ENCODE results near the gene MPPED1.

The MPPED1 gene

DNA sequence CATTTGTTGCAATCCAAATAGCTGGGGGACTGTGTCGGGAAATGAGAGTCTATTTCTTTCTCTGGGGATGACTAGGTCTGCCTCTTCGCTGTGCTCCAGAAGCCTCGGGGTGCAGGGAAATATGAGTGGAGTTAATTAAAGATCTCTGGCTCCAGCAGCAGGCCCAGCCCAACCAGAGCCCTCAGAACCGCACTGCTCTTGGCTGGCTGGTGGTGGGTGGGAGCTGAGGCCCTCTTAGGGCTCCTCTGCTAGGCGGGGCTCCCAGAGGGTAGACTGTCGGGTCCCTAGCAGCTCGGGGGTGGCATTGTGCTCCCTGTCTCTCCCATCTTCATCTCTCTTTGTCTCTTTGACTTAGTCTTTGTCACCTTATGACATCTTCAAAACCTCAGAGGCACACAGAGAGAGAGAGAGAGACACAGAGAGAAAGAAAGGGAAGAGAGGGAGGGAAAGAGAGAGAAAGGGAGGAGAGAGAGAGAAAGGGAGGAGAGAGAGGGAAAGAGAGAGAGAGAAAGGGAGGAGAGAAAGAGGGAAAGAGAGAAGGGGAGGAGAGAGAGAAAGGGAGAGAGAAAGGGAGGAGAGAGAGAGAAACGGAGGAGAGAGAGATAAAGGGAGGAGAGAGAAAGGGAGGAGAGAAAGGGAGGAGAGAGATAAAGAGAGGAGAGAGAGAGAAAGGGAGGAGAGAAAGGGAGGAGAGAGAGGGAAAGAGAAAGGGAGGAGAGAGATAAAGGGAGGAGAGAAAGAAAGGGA is 20.2 kb downstream of the MPPED1 start:
- no peak for DNase-seq (ENCODE audit: low spot score)

DNA sequence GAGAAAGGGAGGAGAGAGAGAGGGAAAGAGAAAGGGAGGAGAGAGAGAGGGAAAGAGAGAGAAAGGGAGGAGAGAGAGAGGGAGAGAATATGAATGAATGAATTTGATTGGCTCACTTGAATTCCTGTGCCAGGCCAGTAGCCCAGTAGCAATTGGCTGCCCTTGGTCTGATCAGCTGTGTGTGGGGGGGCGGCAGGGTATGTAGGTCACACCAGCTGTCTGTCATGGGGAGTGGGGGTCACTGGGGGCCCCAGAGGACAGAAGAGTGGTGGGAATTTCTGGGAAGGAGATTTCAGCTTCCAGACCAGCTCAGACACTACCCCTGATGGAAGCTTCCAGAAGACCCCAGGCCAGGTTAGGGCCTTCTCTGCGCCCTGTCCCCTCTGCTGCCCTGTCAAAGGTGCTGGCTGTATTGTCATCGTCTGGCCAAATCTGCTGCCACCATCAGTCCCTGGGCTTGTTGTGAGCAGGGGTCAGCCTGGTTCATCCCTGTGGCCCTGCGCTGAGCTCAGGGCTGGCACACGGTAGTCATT is 21.1 kb downstream of the MPPED1 start:
- DNase-seq (ENCODE audit: low spot score): no peak

DNA sequence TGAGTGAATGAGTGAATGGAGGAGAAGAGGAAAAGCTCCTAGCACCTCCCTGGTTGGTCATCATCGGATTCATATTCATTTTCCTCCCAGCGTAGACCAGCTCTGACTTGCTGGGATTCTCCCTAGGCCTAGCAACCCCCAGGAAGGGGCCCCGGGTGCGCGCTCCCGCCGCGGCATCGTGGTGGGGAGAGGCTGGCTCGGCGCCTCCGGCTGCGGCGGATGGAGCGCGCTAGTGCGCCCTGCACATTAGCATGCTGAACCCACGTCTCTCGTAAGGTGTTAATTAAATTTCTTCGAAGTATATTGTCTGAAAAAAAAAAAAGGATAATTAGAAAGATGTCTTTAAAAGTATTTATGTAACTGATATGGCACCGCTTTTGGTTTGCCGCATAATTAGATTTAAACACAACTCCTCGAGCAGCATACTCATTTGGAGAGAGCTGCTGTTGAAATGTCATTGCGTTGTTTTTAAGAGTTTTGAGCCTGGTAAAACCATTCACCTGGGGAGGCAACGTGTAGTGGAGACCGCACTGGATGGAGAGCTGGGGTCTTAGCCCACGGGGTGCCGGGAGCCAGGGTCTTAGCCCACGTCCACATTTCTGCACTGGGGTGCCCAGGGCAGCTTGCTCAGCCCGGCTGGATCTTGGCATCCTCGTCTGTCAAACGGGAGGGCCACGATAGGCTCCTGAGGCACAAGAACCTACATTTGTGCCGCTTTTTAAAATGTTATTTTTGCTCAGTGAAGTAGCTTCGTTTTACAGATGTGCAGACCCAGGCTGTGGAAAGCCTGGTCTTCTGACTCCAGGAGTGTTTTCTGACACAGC is 21.8 kb downstream of the MPPED1 start:
- no peak for DNase-seq (ENCODE audit: low spot score)

DNA sequence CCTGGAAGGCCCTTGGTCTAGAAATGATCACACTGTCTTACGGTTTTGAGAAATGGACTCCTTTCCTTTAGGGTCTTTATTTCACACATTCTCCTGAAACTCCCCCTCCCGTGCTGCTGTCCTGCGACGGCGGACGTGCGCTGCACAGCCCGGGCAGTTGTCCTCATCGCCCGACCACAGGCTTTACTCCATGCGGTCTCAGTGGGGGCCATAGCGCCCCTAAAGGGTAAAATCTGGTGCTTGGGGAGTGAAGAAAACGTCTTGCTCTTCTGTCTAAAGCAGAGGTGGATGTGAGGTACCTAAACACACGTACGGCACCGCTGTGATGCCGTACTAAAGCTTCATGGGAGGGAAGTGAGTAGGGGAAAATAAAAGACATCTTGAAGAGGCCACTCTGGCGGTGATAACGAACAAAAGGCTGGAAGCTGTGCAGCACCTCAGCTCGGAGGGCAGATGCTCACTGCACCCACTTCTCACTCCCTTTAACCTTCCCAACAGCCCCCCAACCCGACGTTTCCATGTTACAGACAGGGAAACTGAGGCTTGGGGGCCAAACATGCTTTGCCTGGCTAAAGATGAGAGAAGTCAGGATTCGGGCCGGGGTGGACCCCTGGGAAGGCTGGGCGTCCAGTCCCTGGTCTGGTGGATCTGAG is 22.6 kb downstream of the MPPED1 start:
- DNase-seq (ENCODE audit: low spot score): no peak

DNA sequence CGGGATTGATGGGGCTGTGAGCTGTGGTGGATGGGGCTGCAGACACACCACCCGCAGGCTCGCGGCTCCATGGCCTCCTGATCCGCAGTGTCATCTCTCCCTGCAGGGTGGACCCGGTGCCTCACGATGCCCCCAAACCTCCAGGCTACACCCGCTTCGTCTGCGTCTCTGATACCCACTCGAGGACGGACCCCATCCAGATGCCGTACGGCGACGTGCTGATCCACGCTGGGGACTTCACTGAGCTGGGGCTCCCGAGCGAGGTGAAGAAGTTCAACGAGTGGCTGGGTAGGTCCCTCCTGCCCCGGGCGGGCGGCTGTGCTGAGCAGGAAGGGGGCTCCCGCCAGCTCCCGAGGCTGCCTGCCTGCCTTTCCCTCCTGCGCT is 23.1 kb downstream of the MPPED1 start:
- DNase-seq (ENCODE audit: low spot score): no peak

DNA sequence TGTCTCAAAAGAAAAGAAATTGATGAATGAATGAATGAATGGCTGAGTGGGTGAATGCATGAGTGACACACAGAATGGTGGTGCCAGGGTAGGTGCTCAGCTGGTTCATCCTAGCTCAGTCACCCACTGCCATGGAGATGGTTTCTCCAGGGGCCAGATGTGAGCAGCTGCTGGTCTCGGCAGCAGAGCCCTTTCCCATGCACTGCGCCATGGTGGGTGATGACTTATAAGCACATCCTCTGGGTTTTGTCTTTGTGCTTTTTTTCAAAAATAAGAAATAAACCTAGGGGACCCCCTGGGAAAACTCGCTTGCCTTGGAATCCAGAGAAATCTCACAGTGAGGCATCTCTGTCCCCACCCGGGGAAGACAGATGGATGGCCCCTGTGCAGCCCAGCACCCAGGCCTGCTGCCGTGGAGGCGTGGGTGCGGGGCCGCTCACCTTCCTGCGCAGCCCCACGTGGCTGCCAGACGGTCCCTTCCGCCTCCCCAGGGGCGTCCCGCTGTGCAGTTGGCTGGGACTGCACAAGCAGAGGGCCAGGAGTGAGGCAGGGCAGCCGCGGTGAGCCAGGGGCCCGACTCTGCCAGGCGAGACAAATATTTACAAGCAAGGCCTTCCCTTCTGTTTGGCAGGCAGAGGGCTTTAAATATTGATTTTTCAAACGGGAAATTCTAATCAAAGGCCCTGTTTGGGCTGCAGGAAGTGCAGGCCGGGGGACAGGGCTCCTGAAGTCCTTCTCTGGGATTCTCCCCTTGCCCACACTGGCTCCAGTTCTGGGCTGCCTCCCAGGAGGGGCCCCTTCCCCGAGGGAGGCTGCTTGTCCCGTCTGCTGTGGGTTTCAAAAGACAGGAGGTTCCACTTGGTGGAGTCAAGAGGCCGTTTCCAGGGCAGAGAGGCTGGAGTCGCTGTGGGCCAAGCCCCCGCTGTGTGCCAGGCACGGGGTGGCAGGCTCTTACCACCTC is 24.3 kb downstream of the MPPED1 start:
- no peak for DNase-seq (ENCODE audit: low spot score)

DNA sequence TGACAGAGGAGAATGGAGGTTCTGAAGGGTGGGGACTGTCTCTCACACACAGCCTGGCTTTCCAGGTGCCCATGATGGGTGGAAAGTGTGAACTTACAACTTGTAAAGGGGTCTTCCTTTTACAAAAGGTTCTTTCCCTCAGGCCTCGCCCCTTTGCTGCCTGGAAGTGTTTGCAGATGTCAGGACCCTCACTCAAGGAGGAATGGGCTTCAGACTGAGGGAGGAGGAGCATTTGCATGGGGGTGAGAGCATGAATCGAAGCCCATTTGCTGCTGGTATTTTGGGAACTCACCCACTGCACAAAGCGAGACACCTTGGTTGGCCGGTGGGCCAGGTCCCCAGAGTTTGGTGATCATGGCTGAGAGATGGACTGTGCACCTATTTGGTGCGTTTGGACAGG is 25.1 kb downstream of the MPPED1 start:
- DNase-seq (ENCODE audit: low spot score): no peak

DNA sequence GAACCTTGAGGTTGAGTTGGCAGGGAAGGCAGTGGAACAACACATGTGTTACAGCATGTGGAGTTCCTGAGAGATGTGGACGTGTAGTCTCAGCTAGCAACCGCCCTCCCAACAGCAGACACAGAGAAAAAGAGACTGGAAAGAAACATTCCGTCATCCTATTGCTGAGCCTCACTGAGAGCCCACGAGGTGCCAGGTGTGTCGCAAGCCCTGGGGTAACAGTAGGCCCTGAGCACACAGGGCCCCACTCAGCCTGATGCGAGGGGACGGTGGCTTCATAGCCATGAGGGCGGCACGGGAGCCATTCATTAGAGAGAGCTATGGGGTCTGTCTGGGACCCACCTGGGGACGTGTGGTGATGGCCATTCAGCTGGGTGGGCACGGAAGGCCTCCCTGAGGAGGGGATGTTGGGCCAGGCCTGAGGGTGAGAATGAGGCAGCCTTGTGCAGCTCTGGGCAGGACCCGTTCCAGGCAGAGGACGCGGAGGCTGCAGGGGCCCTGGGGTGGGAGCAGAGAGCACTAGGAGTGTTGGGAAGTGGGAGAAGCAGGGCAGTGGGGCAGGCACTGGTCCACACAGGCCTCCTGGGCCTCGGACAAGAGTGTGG is 26.2 kb downstream of the MPPED1 start:
- DNase-seq (ENCODE audit: low spot score): no peak

DNA sequence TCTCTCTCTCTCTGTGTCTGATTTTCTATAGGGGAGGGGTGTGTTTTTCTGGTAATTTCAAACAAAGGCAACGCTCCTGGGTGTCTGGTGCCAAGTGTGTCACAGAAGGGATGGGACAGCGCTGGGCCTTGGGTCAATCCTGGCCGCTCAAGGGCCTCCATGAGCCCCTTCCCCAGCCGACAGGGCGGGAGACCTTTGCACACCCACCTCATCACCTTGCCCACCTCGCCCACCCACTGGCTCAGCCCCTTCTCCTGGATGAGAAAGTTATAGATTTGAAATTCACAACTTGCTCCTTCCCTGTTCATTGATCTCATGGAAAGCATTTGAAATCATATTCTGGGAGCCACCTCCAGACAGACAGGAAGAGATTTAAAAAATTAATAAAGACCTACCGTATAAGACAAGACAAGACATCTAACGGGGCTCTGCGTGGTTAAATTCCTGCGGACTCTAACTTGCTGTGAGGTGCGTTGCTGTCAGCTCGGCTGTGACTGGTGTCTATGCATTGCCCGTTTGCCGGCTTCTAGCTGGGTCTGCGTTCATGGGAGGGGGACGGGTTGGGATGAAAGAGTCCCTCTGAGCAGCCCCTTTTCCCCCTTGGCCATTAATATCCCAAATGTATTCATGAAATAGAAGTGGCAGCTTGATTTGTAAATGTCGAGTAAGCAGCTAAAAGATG is 27.0 kb downstream of the MPPED1 start:
- DNase-seq (ENCODE audit: low spot score): no peak

DNA sequence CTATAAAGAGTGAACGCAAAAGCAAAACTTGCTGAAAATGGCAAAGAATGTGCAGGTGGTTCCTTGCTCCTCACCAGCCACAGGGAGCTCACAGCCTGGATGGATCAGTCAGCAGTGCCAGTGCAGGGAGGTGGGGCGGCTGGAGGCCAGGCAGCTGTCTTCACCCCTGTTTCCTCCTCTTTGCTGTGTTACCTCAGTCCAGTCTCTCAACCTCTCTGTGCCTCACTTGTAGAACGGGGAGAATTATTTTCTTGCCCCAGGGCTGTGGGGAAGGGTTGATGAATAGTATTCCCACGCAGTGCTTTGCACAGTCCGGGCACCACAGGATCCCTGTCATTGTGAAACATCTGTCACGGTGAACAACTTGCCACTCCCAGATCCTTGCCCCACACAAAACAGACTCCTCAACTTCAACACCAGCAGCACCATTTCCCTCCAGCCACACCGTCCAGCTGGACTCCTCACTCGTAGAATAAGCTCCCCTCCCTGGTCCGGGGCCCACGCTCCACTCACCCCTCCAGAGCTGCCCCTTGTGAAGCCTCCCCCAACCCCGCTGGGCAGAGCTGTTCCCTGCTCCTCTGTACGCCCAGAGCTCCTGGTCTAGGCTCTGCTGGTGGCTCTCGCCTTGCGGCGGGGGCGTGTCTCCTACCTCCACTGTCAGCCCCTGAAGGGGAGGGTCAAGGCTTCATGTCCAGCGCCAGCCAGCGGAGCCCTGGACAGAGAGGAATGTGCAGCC is 27.7 kb downstream of the MPPED1 start:
- DNase-seq (ENCODE audit: low spot score): no peak

DNA sequence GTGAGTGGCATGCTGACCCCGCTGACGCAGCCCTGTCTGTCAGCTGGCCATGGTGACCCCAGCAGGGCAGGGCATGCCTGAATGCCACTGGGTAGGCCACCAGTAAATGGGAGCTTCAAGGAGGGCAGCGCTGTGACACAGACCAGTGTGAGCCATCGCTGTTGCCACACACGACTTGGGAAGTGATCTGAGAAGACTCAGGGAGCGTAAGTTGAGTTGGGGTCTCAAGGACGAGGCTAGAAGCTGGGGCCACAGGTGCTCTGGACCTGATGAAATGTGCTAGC is 28.2 kb downstream of the MPPED1 start:
- no peak for DNase-seq (ENCODE audit: low spot score)

DNA sequence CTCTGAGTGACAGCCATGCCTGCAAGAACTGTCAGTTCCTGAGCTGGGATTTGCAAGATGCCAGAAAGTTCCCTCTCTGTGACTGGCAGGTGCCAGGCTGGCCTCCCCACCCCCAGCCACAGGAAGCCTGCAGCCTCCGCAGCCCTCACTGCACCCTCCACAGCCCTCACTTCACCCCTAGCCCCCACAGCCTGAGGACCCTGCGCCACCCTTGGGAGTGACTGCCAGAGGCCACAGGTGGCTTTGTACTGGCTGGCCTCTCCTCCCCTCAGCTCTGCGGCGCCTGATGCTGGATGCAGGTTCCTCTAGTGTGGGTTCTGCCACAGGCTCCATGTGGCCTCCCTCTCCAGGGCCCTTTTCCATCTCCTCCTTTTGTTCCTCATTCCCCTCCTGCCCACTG is 28.7 kb downstream of the MPPED1 start:
- DNase-seq (ENCODE audit: low spot score): no peak

DNA sequence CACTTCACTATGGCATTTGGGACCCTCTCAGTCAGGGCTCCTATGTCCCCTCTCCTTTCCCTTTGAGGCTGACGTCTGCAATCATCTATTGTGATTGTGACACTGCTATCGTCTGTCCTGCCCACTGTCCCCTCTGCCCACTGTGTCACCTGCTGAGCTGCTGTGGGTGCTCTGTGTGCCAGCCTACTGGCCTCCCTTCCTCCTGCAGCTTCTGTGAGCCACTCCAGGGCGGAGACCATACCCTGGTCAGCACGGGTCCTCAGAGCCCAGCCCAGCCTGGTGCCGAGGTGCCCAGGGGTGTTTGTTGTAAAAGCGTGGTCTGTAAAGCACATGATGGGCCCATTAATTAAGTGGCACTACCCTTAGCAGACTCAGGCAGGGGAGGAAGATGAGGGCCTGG is 29.4 kb downstream of the MPPED1 start:
- no peak for DNase-seq (ENCODE audit: low spot score)

DNA sequence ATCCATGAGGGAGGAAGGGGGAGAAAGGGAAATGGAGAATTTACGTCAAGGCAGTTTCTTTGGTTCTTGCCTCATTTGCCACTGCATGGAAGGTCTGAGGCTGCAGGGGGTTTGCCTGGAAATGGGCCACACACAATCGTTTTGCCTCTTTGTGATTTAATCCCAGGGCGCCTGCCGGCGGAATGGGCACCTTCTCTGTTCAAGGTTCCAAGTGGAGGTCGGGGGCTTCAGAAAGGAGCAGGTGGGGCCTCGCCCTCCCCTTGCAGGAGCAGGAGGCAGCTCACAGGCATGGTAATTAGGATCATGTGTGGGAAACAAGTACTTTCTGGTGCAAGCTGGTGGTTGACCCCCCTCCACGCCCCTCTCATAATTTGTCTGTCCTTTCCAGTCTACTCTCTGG is 29.9 kb downstream of the MPPED1 start:
- DNase-seq (ENCODE audit: low spot score): no peak

DNA sequence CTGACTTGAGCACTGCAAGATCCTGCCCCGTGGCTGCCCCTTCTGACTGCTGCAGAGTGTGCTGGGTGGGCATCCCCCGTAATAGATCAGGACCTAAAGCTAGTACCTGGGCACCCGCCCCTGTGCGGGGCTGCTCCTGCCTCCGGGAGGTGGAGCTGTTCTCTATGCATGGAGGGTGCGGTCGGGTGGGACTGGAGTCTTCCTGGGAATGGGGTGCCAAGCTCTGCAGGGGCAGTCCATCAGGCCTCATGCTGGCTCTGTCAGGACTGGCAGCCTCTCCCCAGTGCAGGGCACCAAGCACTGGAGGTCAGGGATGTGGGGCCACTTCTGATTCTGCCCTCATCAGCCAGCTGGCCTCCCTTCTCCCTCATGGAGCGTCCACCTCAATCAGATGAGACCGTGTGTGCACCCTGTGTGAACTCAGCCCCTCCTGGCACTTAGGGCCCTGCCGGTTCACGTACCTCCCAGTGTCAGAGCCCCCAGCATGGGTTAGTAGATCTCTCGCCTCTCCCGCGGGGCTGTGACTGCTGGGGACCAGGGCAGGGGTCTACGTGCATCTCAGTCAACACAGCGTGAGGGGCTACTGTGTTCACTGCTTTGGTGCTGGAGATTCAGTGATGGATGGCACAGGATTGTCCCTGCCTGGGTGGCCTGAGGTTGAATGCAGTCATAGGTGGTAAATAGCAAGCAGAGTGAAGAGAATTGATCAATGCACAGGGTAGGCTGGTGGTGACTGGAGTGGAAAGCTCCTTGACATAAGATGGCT is 30.8 kb downstream of the MPPED1 start:
- no peak for DNase-seq (ENCODE audit: low spot score)

DNA sequence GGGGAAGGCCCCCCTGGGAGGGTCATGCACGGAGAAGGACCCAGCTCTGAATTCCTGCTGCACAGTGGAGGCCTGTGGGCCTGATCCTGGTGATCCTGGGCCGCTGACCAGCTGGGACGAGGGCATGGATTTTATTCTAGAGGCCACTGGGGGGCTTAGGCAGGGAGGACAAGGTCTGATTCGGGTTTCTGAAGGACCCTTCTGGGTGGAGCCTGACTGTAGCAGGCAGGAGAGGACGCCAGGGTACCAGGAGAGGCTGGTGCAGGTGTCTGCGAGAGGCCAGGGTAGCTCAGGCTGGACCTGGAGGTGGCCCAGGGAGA is 31.3 kb downstream of the MPPED1 start:
- no peak for DNase-seq (ENCODE audit: low spot score)

DNA sequence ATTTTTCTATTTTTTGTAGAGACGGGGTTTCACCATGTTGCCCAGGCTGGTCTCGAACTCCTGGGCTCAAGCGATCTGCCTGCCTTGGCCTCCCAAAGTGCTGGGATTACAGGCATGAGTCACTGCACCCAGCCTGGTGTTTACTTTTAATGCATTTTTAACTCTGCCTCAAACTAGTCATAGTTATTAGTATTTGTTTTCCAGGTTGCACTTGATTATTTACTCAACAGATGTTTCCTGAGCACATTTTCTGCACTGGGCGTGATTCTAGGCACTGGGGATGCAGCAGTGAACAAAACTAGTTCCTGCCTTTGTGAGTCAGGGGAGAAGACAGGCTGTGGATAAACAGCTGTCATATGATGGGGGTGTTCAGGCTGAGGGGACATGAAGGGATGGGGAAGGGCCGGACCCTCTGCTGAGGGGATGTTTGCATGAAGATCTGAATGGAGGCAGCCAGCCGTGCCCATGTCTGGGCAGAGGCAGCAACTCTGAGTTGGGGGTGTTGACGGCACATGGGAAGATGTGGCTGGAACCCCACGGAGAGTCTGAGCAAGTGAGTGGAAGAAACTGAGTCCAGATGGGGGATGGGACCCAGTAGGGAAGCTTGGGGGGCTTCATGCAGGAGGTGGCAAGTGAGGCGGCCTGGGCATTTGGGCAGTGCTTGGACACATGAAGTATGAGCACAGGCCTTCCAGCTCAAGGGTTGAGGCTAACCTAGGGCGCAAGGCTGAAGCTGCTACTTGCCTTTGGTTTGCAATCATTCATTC is 34.4 kb downstream of the MPPED1 start:
- no peak for DNase-seq (ENCODE audit: low spot score)

DNA sequence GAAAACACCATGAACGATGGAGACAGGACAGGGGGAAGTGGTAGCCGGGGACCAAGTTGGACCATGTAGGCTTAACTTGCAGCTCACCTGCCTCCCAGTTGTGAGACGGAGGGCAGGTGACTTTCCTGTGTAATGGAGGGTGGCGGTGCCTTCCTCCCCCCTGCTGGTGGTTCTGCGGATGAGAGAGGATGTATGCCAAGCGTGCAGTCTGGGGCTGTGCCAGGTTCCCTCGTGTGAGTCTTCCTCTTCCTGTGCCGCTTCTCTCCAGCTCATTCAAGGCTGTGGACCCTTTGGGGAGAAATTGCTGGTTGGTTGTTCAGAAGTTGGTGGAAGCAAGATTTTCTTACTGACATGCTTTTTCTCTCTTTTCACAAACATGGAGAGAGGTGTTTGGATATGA is 35.1 kb downstream of the MPPED1 start:
- DNase-seq (ENCODE audit: low spot score): no peak

DNA sequence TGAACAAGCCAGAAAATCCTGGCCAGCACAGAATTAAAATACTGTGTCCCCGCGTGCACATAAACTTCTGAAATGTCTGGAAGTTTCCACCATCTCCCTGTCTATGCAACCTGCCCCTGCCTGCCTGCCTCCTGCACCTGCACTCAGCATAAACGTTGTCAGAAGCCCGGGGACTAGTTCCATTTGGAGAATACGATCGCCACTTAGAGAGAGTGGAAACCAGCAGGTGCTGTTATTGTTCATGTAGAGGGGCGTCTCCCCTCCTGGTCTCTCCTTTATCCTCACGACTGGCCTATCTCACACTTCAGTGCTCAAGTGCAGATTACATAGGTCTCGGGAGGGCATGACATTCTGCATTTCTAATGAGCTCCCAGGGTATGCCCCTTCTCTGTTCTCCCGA is 35.6 kb downstream of the MPPED1 start:
- no peak for DNase-seq (ENCODE audit: low spot score)
